Upper lobe of right lung (tissue), 1 donor: ENCODE results near the gene KLHL2. TPM values are rescaled to one million over a fixed set of nuclear protein-coding genes. Genes with fewer than 3 reads are reported as not detected.

Experiments
- ATAC-seq: fragments of 200-7000 bp; cut with Tn5 transposase; one replicate; pipeline ENCODE4 v1.9.1; 2020; ENCODE audit warnings: mild to moderate bottlenecking, moderate library complexity
- DNase-seq: peaks from one replicate; pipeline ENCODE4 v3.0.0-alpha.2; 2020
- H3K27ac ChIP-seq: fragments of 200-600 bp; one replicate; pipeline ENCODE4 v1.8.0; 2022
- H3K27me3 ChIP-seq: fragments of 200-600 bp; one replicate; pipeline ENCODE4 v1.8.0; 2022; ENCODE audit warnings: mild to moderate bottlenecking
- H3K36me3 ChIP-seq: fragments of 200-600 bp; one replicate; pipeline ENCODE4 v1.8.0; 2022
- H3K4me1 ChIP-seq: fragments of 200-600 bp; one replicate; pipeline ENCODE4 v1.8.0; 2022
- H3K4me3 ChIP-seq: fragments of 200-600 bp; one replicate; pipeline ENCODE4 v1.8.0; 2022; ENCODE audit warnings: mild to moderate bottlenecking
- H3K9me3 ChIP-seq: fragments of 200-600 bp; one replicate; pipeline ENCODE4 v1.8.0; 2022
- intact Hi-C: fragments of 100-400 bp; cut with DNase I; formaldehyde crosslinking; loops from one replicate; pipeline ENCODE4 v1.11.0; 2022
- total RNA-seq: library from RNA; stranded (reverse); fragmentation: NEBNext Ultra II Directional; extraction: Animal tissue kit (Norgen Biotek cat#: 25700); gene quantifications from one replicate; pipeline ENCODE4 v1.2.1, GENCODE V29; 2021
- TF ChIP-seq, protein P1 (sequence below): fragments of 200-600 bp; IDR thresholded peaks from one replicate; pipeline ENCODE4 v1.8.0; 2022; ENCODE audit warnings: antibody characterized with exemption
- donor health status: DM: no; HTN: yes; CAD: no; lungs with severe emphysema.

KLHL2 gene
- total RNA-seq, 1 donor from 2014 or later = 44.3 TPM

DNA sequence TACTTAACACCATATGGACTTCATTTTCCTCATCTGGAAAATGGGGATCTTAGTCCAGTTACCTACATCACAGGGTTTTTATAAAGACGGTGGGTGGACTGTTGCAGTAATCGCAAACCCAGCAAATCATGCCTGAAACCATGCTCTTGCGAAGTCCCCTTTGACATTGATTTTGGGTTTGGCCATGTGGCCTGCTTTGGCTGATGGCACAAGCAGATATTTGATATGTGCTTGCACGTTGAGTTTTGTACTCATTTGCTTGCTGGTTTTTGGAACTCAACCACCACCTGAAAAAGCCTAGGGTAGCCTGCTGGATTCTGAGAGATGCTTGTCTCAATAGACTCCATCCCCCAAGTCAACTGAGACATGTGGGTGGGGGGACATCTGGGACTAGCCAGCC, 14.4 kb upstream of the KLHL2 start:
- TF ChIP-seq, protein P1, sequence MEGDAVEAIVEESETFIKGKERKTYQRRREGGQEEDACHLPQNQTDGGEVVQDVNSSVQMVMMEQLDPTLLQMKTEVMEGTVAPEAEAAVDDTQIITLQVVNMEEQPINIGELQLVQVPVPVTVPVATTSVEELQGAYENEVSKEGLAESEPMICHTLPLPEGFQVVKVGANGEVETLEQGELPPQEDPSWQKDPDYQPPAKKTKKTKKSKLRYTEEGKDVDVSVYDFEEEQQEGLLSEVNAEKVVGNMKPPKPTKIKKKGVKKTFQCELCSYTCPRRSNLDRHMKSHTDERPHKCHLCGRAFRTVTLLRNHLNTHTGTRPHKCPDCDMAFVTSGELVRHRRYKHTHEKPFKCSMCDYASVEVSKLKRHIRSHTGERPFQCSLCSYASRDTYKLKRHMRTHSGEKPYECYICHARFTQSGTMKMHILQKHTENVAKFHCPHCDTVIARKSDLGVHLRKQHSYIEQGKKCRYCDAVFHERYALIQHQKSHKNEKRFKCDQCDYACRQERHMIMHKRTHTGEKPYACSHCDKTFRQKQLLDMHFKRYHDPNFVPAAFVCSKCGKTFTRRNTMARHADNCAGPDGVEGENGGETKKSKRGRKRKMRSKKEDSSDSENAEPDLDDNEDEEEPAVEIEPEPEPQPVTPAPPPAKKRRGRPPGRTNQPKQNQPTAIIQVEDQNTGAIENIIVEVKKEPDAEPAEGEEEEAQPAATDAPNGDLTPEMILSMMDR = no peak
- ATAC-seq = no peak
- H3K27ac ChIP-seq = no peak overlapping the region

DNA sequence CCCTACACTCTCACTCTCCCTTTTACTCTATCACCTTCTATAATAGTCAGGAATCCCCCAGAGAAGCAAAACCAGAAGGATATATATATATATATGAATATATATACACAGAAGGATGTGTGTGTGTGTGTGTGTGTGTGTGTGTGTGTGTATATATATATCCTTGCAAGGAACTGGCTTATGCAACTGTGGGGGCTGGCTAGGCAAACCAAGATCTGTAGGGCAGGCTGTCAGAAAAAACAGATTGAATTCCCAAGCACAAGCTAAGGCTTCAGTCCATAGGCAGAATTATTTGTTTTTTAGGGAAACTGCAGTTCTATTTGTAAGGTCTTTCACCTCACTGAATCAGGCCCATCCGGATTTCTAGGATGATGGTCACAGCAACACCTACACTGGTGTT, 13.0 kb upstream of the KLHL2 start:
- H3K27ac ChIP-seq = no peak overlapping the region
- H3K27me3 ChIP-seq = no peaks in the 10 kb centered on the region
- no peaks in the 10 kb centered on the region for H3K4me1 ChIP-seq
- H3K9me3 ChIP-seq = no peaks in the 10 kb centered on the region
- H3K36me3 ChIP-seq = no peaks in the 10 kb centered on the region
- ATAC-seq (no peak), DNase-seq (no peak)
- intact Hi-C loops = no loop called here
- TF ChIP-seq, protein P1 = no peak
- no peak overlapping the region for H3K4me3 ChIP-seq

More for the DNA sequence above, 14.4 kb upstream of the KLHL2 start:
- Histone ChIP-seq H3K9me3 (no peaks in the 10 kb centered on the region), H3K4me1 (no peaks in the 10 kb centered on the region), H3K4me3 (no peak overlapping the region), H3K27me3 (no peaks in the 10 kb centered on the region), H3K36me3 (no peaks in the 10 kb centered on the region)
- intact Hi-C loops = no loop called here
- no peak for DNase-seq

DNA sequence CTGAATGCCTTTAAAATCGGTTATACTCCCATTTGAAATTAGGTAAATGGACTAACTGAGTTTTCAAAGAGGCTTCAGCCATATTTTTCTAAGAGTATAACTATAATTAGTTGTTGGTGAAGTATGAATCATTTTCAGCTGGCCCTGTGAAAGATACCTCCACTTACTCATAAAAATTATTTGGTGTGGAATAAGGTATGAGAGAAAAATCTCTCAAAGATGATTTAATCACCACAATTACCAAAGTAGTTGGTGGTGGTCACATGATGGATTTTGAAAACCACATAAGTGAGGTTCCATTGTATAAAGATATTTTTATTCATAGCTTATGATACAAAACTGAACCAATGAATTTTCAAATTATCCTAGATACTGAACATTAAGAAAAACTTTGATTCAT, 9.0 kb upstream of the KLHL2 start:
- ATAC-seq = no peak

DNA sequence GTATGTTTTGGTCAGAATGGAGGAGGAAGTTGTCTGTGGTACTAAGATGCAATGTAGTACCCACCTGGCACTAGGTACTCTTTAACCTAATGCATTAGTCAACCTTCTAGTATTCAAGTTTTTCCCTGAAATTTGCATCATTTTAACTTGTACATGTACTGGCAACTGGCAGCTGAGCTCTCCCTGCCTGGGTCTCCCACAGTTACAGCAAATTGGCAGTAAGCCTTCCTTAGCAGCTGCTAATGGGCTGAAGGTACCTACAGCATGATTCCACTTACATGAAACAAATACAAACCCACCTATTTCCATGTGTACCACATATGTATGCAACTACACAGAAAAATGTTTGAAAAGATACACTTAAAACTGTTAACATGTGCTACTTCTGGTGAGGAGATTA, 8.1 kb upstream of the KLHL2 start:
- no peak for DNase-seq
- Histone ChIP-seq H3K9me3 (no peaks in the 10 kb centered on the region), H3K36me3 (no peaks in the 10 kb centered on the region), H3K4me3 (no peak overlapping the region), H3K27ac (no peak overlapping the region), H3K4me1 (no peaks in the 10 kb centered on the region), H3K27me3 (no peaks in the 10 kb centered on the region)
- ATAC-seq = no peak
- intact Hi-C loops = no loop called here
- TF ChIP-seq, protein P1 = no peak

More for the DNA sequence above, 9.0 kb upstream of the KLHL2 start:
- H3K27ac ChIP-seq = no peak overlapping the region
- H3K4me1 ChIP-seq = no peaks in the 10 kb centered on the region
- no peak overlapping the region for H3K4me3 ChIP-seq
- TF ChIP-seq, protein P1 = no peak
- intact Hi-C loops = no loop called here
- H3K27me3 ChIP-seq = no peaks in the 10 kb centered on the region
- H3K9me3 ChIP-seq = no peaks in the 10 kb centered on the region
- no peak for DNase-seq
- H3K36me3 ChIP-seq = no peaks in the 10 kb centered on the region

DNA sequence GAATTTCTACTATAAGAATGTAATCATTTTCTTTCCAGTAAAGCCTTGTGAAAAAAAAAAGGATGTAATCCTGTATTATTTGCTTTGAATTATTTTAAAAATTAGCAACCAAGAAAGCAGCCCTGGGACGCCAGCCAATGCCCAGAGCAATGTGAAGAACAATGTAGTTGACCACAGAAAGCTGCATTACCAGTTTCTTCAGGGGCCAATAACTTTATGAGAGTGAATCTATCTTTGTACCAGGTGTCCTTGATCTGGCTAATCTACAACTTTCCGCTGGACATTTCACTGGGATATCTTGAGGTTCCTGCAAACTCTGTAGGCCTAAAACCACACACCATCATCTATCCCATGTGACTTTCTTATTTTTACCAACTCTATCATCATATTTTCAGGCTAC, 7.6 kb upstream of the KLHL2 start:
- Histone ChIP-seq H3K9me3 (no peaks in the 10 kb centered on the region), H3K4me1 (no peaks in the 10 kb centered on the region), H3K27me3 (no peaks in the 10 kb centered on the region), H3K4me3 (no peak overlapping the region), H3K27ac (no peak overlapping the region), H3K36me3 (no peaks in the 10 kb centered on the region)
- TF ChIP-seq, protein P1 = no peak
- DNase-seq (no peak), ATAC-seq (no peak)
- intact Hi-C loops = no loop called here

DNA sequence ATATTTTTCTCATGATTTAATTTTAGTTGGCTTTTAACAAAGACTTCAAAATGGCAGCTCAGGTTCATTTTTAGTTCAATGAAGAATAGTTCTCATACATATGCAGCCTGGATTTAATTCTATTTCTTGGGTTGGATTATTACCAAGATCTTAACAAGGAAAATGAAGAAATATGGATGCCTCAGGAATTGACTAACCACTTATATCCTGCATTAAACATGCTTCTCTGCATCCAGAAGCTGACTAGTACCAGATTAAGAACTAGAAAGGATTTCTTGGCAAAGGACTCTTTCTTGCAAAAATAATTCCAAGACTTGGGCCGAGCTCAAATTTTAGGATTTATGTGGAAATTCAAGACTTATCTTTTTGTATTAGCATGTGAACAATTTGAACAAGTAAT, 5.6 kb upstream of the KLHL2 start:
- intact Hi-C loops = no loop called here
- H3K27me3 ChIP-seq = no peaks in the 10 kb centered on the region
- TF ChIP-seq, protein P1 = no peak
- H3K4me3 ChIP-seq = no peak overlapping the region
- no peak for ATAC-seq
- H3K36me3 ChIP-seq = no peaks in the 10 kb centered on the region
- no peak for DNase-seq
- peaks cover 5% of the 10 kb centered on the region for H3K4me1 ChIP-seq
- no peaks in the 10 kb centered on the region for H3K9me3 ChIP-seq
- no peak overlapping the region for H3K27ac ChIP-seq
